K562 (cell line): Measurements from ENCODE around the gene YJEFN3.

Experiments used
- MEF2A ChIP-seq: IDR thresholded peaks from 2 replicates; pipeline ENCODE4 v1.6.1; 2011; ENCODE audit warnings: low read depth, mild to moderate bottlenecking, low read length, moderate library complexity; ENCODE audit not compliant: control insufficient read depth
- NBN ChIP-seq: fragments of 450-650 bp; IDR thresholded peaks from 2 replicates; pipeline ENCODE4 v1.6.1; 2016; ENCODE audit warnings: low read depth, mild to moderate bottlenecking
- PATZ1 ChIP-seq: fragments of 250-450 bp; sonication (Bioruptor Pico); IDR thresholded peaks from 2 replicates; pipeline ENCODE4 v1.5.0; 2020; ENCODE audit warnings: mild to moderate bottlenecking, borderline replicate concordance
- POLR2A ChIP-seq: fragments of 450-650 bp; conservative IDR thresholded peaks from 2 replicates; pipeline ENCODE4 v1.6.1; 2016
- POLR2AphosphoS5 ChIP-seq: IDR thresholded peaks from 2 replicates; pipeline ENCODE4 v1.6.1; 2011; ENCODE audit warnings: mild to moderate bottlenecking, low read depth, low read length, moderate library complexity; ENCODE audit not compliant: control insufficient read depth, insufficient read depth
- RAD21 ChIP-seq, 2 experiments: fragments of 250-450 bp in 1 of 2; fragments of 450-650 bp in 1 of 2; sonication (Bioruptor Pico) in 1 of 2; formaldehyde crosslinking in 1 of 2; IDR thresholded peaks in 1 of 2; conservative IDR thresholded peaks in 1 of 2; 2 replicates each; pipeline versions ENCODE4 v1.4.0 to v1.8.0; 2020 to 2022; ENCODE audit warnings: mild to moderate bottlenecking in 2 of 2, moderate library complexity in 1 of 2
- ZNF277 ChIP-seq: fragments of 250-450 bp; sonication (Bioruptor Pico); IDR thresholded peaks from 2 replicates; pipeline ENCODE4 v1.8.0; 2022; ENCODE audit warnings: inconsistent platforms, mild to moderate bottlenecking, moderate library complexity, borderline replicate concordance

GRCh38 chr19:19530423-19530804 is 1.7 kb downstream of the YJEFN3 start:
- TF ChIP-seq NBN (no peak), MEF2A (no peak), ZNF277 (CRISPR knock-in tag) (no peak), POLR2A (no peak), PATZ1 (CRISPR knock-in tag) (no peak), POLR2AphosphoS5 (no peak), RAD21 (CRISPR knock-in tag; conservative IDR thresholded peaks at IDR 0.05 in 1 of 2, IDR thresholded peaks at IDR 0.05 in 1 of 2) (no peak)
